ENCODE data around the gene RPIA.

- TF ChIP-seq PATZ1 (CRISPR knock-in tag; IDR thresholded peaks at IDR 0.05; ENCODE audit: borderline replicate concordance) (no peak), RARB (CRISPR knock-in tag; IDR thresholded peaks at IDR 0.05) (no peak), ZFP3 (CRISPR knock-in tag; IDR thresholded peaks at IDR 0.05) (no peak), OSR1 (CRISPR knock-in tag; IDR thresholded peaks at IDR 0.05) (no peak), ZC3H10 (CRISPR knock-in tag; IDR thresholded peaks at IDR 0.05) (no peak), TSHZ2 (CRISPR knock-in tag; IDR thresholded peaks at IDR 0.05) (no peak)
These were observed 49.2 kb upstream of the RPIA start for GRCh38 chr2:88642278-88642677.

Data from SK-N-SH treated with all-trans-retinoic acid at 6 μM for 48 hours (cell line).